DND-41 (cell line): ENCODE measurements around the gene ADORA2B.

ENCODE experiments used
- EZH2 ChIP-seq: IDR thresholded peaks from 3 replicates; pipeline ENCODE4 v1.6.1; 2012; ENCODE audit warnings: borderline replicate concordance, low read depth, mild to moderate bottlenecking, moderate library complexity, low read length, inconsistent platforms; ENCODE audit not compliant: severe bottlenecking
- TF ChIP-seq, protein P1 (sequence below): IDR thresholded peaks from 2 replicates; pipeline ENCODE4 v1.5.1; 2012; ENCODE audit warnings: borderline replicate concordance, low read length, moderate library complexity, mild to moderate bottlenecking; ENCODE audit not compliant: poor library complexity, severe bottlenecking; ENCODE audit errors: extremely low read depth

DNA sequence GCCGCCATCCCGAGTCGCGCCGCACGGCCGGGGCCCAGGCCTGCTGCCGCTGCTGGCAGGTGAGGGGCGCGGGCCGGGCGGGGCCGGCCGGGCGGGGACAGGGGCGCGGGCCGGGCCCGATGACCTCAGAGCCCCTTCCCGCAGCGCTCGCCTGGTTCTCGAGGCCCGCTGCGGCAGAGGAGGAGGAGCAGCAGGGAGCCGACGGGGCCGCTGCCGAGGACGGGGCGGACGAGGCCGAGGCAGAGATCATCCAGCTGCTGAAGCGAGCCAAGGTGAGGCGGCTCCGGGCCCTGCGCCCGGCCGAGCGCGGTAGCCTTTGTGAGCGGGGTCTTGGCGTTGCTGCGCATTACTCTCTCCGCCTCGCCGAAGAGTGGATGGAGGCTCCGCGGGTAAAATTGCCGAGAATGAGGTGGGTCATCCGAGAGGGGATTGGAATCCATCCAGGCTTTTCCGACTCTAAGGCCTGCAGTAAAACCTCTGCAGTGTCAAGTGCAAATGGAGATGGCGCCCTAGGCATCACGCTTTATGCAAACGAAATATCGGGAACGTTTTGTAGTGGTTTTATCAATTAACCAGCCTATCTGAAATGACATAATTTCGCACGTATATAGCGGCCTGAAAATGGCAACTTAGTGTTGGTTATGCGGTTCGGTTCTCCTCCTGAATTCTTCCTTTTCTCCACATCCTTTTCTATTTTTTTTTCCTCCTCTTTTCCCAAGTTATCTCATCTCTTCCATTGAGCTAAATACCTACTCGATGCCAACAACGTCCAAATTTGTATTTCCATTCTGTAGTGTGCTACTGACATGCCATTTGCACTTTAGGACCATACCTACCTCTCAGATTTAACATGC lies 55.3 kb downstream of the ADORA2B start:
- TF ChIP-seq, protein P1, sequence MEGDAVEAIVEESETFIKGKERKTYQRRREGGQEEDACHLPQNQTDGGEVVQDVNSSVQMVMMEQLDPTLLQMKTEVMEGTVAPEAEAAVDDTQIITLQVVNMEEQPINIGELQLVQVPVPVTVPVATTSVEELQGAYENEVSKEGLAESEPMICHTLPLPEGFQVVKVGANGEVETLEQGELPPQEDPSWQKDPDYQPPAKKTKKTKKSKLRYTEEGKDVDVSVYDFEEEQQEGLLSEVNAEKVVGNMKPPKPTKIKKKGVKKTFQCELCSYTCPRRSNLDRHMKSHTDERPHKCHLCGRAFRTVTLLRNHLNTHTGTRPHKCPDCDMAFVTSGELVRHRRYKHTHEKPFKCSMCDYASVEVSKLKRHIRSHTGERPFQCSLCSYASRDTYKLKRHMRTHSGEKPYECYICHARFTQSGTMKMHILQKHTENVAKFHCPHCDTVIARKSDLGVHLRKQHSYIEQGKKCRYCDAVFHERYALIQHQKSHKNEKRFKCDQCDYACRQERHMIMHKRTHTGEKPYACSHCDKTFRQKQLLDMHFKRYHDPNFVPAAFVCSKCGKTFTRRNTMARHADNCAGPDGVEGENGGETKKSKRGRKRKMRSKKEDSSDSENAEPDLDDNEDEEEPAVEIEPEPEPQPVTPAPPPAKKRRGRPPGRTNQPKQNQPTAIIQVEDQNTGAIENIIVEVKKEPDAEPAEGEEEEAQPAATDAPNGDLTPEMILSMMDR, result peak; percentile 6
- no peak for TF ChIP-seq EZH2
